Stimulated activated CD8-positive, alpha-beta memory T cell treated with anti-CD3 and anti-CD28 coated beads, Interleukin-4, amount 100 ng/mL, for 48 hours (primary cell): ENCODE measurements around the gene CCHCR1.
A peak's percentile ranks its signal among the peaks of the same experiment; 100 is the strongest.
"Not testable (repeated sequence)": the region's sequence is repeated elsewhere in the genome, so short reads cannot be mapped to it uniquely, and the experiment has no call there.

ENCODE experiments used
- DNase-seq: peaks from one replicate; pipeline ENCODE4 v3.0.0-alpha.2; 2020

CCHCR1 gene

GRCh38 chr6:31157513-31158139 lies at the start of gene CCHCR1:
Gene CCHCR1, minus strand, starts transcription at chr6:31157802. Its CDS starts 202 bp downstream, at chr6:31157600.
- no peak for DNase-seq

- DNase-seq, result no peak
These were observed 48.0 kb upstream of the CCHCR1 start for GRCh38 chr6:31205638-31206037.

GRCh38 chr6:31204751-31205145 lies 47.1 kb upstream of the CCHCR1 start:
- DNase-seq, result no peak

- DNase-seq, result peak; percentile 62
These were observed 45.9 kb upstream of the CCHCR1 start for GRCh38 chr6:31203345-31203979.

GRCh38 chr6:31202259-31203166 lies 44.9 kb upstream of the CCHCR1 start:
- peak; percentile 37 for DNase-seq

- DNase-seq, result not testable (repeated sequence)
These were observed 41.5 kb upstream of the CCHCR1 start for GRCh38 chr6:31199105-31199452.

GRCh38 chr6:31197559-31198305 lies 40.1 kb upstream of the CCHCR1 start:
- DNase-seq, result peak; percentile 93

- peak; percentile 37 for DNase-seq
These were observed 38.8 kb upstream of the CCHCR1 start for GRCh38 chr6:31196251-31197022.

- DNase-seq, result not testable (repeated sequence)
These were observed 37.8 kb upstream of the CCHCR1 start for GRCh38 chr6:31195308-31195979.

- no peak for DNase-seq
These were observed 36.6 kb upstream of the CCHCR1 start for GRCh38 chr6:31194061-31194834.

GRCh38 chr6:31193206-31193605 lies 35.6 kb upstream of the CCHCR1 start:
- no peak for DNase-seq

- DNase-seq, result peak; percentile 76
These were observed 35.0 kb upstream of the CCHCR1 start for GRCh38 chr6:31192431-31193105.

- no peak for DNase-seq
These were observed 32.9 kb upstream of the CCHCR1 start for GRCh38 chr6:31190488-31190887.

- not testable (repeated sequence) for DNase-seq
These were observed 31.6 kb upstream of the CCHCR1 start for GRCh38 chr6:31189223-31189622.

- no peak for DNase-seq
These were observed 30.2 kb upstream of the CCHCR1 start for GRCh38 chr6:31187780-31188194.

GRCh38 chr6:31186052-31186734 lies 28.6 kb upstream of the CCHCR1 start:
- DNase-seq, result no peak

- not testable (repeated sequence) for DNase-seq
These were observed 28.1 kb upstream of the CCHCR1 start for GRCh38 chr6:31185695-31186051.

- not testable (repeated sequence) for DNase-seq
These were observed 26.3 kb upstream of the CCHCR1 start for GRCh38 chr6:31183859-31184258.

- DNase-seq, result not testable (repeated sequence)
These were observed 25.7 kb upstream of the CCHCR1 start for GRCh38 chr6:31183287-31183686.

- DNase-seq, result peak; percentile 66
These were observed 22.9 kb upstream of the CCHCR1 start for GRCh38 chr6:31180500-31180899.
